IMR-90 (cell line): ENCODE measurements around the gene WDR74. TPM values are rescaled to one million over a fixed set of nuclear protein-coding genes. Genes with fewer than 3 reads are reported as not detected.

ENCODE experiments used
- ATAC-seq: fragments of 200-7000 bp; cut with Tn5 transposase; 2 replicates; pipeline ENCODE4 v1.9.1; 2020; ENCODE audit warnings: low read depth, mild to moderate bottlenecking, moderate library complexity
- BruUV-seq: library from RNA; stranded (reverse); fragments of 400-500 nt; replicated peaks from 2 replicates; lab custom pipeline; 2021; lab: Mats Ljungman, UMichigan
- CTCF ChIA-PET: fragments of 300-600 bp; formaldehyde crosslinking; extraction: SDS; loops from one replicate; lab custom pipeline; 2021; ENCODE audit warnings: antibody characterized with exemption; lab: Yijun Ruan, JAX
- POLR2A ChIA-PET: fragments of 300-600 bp; sonication (Branson Sonifier 250); formaldehyde crosslinking; loops from one replicate; lab custom pipeline; 2022; ENCODE audit warnings: antibody characterized with exemption; ENCODE audit not compliant: unreplicated experiment; lab: Charles Lee
- DNase-seq: peaks from one replicate; pipeline ENCODE4 v3.0.0; 2013
- H2AFZ ChIP-seq: replicated peaks from 2 replicates; pipeline ENCODE3; 2013; ENCODE audit warnings: low read length, mild to moderate bottlenecking; ENCODE audit not compliant: poor library complexity
- H2AK5ac ChIP-seq: 2 replicates; pipeline ENCODE4 v1.6.1; 2013; ENCODE audit warnings: low read depth, low read length, inconsistent platforms
- H2AK9ac ChIP-seq: replicated peaks from 2 replicates; pipeline ENCODE3; 2013; ENCODE audit warnings: mild to moderate bottlenecking, low read depth, low read length, moderate library complexity; ENCODE audit not compliant: poor library complexity
- H2BK120ac ChIP-seq: 2 replicates; pipeline ENCODE4 v1.6.1; 2013; ENCODE audit warnings: low read depth, low read length, inconsistent platforms
- H2BK15ac ChIP-seq: 3 replicates; pipeline ENCODE4 v1.6.1; 2013; ENCODE audit warnings: low read depth, low read length, inconsistent platforms
- H2BK20ac ChIP-seq: 2 replicates; pipeline ENCODE4 v1.6.1; 2013; ENCODE audit warnings: low read depth, mild to moderate bottlenecking, inconsistent platforms, low read length, moderate library complexity
- H2BK5ac ChIP-seq: 2 replicates; pipeline ENCODE4 v1.6.1; 2013; ENCODE audit warnings: mild to moderate bottlenecking, low read depth, low read length, inconsistent platforms; ENCODE audit not compliant: poor library complexity, severe bottlenecking
- H3K14ac ChIP-seq: replicated peaks from 2 replicates; pipeline ENCODE4 v1.6.1; 2013; ENCODE audit warnings: low read depth, low read length, inconsistent platforms
- H3K18ac ChIP-seq: 2 replicates; pipeline ENCODE4 v1.6.1; 2013; ENCODE audit warnings: low read depth, low read length, control low read depth
- H3K23ac ChIP-seq: 2 replicates; pipeline ENCODE4 v1.6.1; 2013; ENCODE audit warnings: low read depth, low read length, inconsistent platforms
- H3K27ac ChIP-seq: 2 replicates; pipeline ENCODE4 v1.5.1; 2013; ENCODE audit warnings: mild to moderate bottlenecking, control low read depth, low read length; ENCODE audit not compliant: insufficient read depth
- H3K27me3 ChIP-seq: 2 replicates; pipeline ENCODE4 v1.6.1; 2013; ENCODE audit warnings: low read length; ENCODE audit not compliant: control insufficient read depth, insufficient read depth
- H3K36me3 ChIP-seq: 2 replicates; pipeline ENCODE4 v1.6.1; 2013; ENCODE audit warnings: low read length, mixed read lengths; ENCODE audit not compliant: control insufficient read depth, insufficient read depth
- H3K4ac ChIP-seq: 2 replicates; pipeline ENCODE4 v1.6.1; 2013; ENCODE audit warnings: low read depth, low read length, inconsistent platforms
- H3K4me1 ChIP-seq: 2 replicates; pipeline ENCODE4 v1.6.1; 2013; ENCODE audit warnings: low read length, mixed read lengths; ENCODE audit not compliant: control insufficient read depth, insufficient read depth
- H3K4me2 ChIP-seq: 2 replicates; pipeline ENCODE4 v1.6.1; 2013; ENCODE audit warnings: low read depth, mild to moderate bottlenecking, control low read depth, low read length, moderate library complexity
- H3K4me3 ChIP-seq: 2 replicates; pipeline ENCODE4 v1.5.1; 2013; ENCODE audit warnings: low read depth, mild to moderate bottlenecking, control low read depth, low read length, moderate library complexity; ENCODE audit not compliant: insufficient read depth
- H3K56ac ChIP-seq: 2 replicates; pipeline ENCODE4 v1.6.1; 2013; ENCODE audit warnings: low read length, inconsistent platforms; ENCODE audit not compliant: insufficient read depth; ENCODE audit errors: extremely low read depth
- H3K79me1 ChIP-seq, 2 experiments: 2 replicates each; pipeline ENCODE4 v1.6.1; 2013; ENCODE audit warnings: low read length in 2 of 2, inconsistent platforms in 1 of 2, low read depth in 1 of 2
- H3K9ac ChIP-seq: 2 replicates; pipeline ENCODE4 v1.6.1; 2013; ENCODE audit warnings: low read depth, low read length, control low read depth
- H3K9me1 ChIP-seq: 2 replicates; pipeline ENCODE4 v1.6.1; 2013; ENCODE audit warnings: low read length, inconsistent platforms; ENCODE audit not compliant: insufficient read depth
- H3K9me3 ChIP-seq: 2 replicates; pipeline ENCODE4 v1.6.1; 2013; ENCODE audit warnings: low read length; ENCODE audit not compliant: control insufficient read depth, insufficient read depth
- H4K20me1 ChIP-seq: 2 replicates; pipeline ENCODE4 v1.6.1; 2013; ENCODE audit warnings: low read length, inconsistent platforms; ENCODE audit not compliant: insufficient read depth
- H4K5ac ChIP-seq: 2 replicates; pipeline ENCODE4 v1.6.1; 2013; ENCODE audit warnings: mild to moderate bottlenecking, low read depth, low read length, control low read depth
- H4K8ac ChIP-seq, 2 experiments: 2 replicates each; pipeline ENCODE4 v1.6.1; 2013; ENCODE audit warnings: low read depth in 2 of 2, low read length in 2 of 2, control low read depth in 1 of 2, inconsistent platforms in 1 of 2
- H4K91ac ChIP-seq: 2 replicates; pipeline ENCODE4 v1.6.1; 2013; ENCODE audit warnings: low read depth, low read length, inconsistent platforms; ENCODE audit not compliant: insufficient read depth
- BHLHE40 ChIP-seq: fragments of 150-350 bp; IDR thresholded peaks from 2 replicates; pipeline ENCODE4 v1.6.1; 2016; ENCODE audit warnings: mild to moderate bottlenecking, low read depth, low read length
- ELK1 ChIP-seq: fragments of 150-350 bp; IDR thresholded peaks from 2 replicates; pipeline ENCODE4 v1.6.1; 2016; ENCODE audit warnings: low read depth, mild to moderate bottlenecking, low read length, moderate library complexity, borderline replicate concordance
- FOS ChIP-seq: fragments of 150-350 bp; IDR thresholded peaks from 2 replicates; pipeline ENCODE4 v1.6.1; 2016; ENCODE audit warnings: low read depth, low read length
- MAZ ChIP-seq: IDR thresholded peaks from 2 replicates; pipeline ENCODE4 v1.6.1; 2012; ENCODE audit warnings: low read depth, mild to moderate bottlenecking, low read length, improper control_type of control experiment, moderate library complexity, borderline replicate concordance
- MXI1 ChIP-seq: IDR thresholded peaks from 2 replicates; pipeline ENCODE4 v1.6.1; 2012; ENCODE audit warnings: low read depth, mild to moderate bottlenecking, low read length, moderate library complexity, borderline replicate concordance
- POLR2A ChIP-seq: IDR thresholded peaks from 2 replicates; pipeline ENCODE4 v1.6.1; 2012; ENCODE audit warnings: mild to moderate bottlenecking, low read depth, low read length
- RCOR1 ChIP-seq: IDR thresholded peaks from 2 replicates; pipeline ENCODE4 v1.6.1; 2012; ENCODE audit warnings: mild to moderate bottlenecking, low read length, improper control_type of control experiment; ENCODE audit not compliant: insufficient replicate concordance
- RFX5 ChIP-seq: IDR thresholded peaks from 2 replicates; pipeline ENCODE4 v1.8.0; 2012; ENCODE audit warnings: low read depth, mild to moderate bottlenecking, low read length, moderate library complexity
- SMC3 ChIP-seq: fragments of 150-350 bp; IDR thresholded peaks from 2 replicates; pipeline ENCODE4 v1.6.1; 2016; ENCODE audit warnings: low read depth, mild to moderate bottlenecking, antibody characterized with exemption, low read length, moderate library complexity
- USF2 ChIP-seq: fragments of 150-350 bp; IDR thresholded peaks from 2 replicates; pipeline ENCODE4 v1.6.1; 2017; ENCODE audit warnings: mild to moderate bottlenecking, antibody characterized with exemption, low read length, low read depth
- WGBS, 2 experiments: methylation state at CpG; one replicate each; pipeline versions ENCODE4 v1.1.5 to v1.1.7; 2013; ENCODE audit warnings: missing lambda C conversion rate in 2 of 2; ENCODE audit not compliant: insufficient read length in 1 of 2; ENCODE audit errors: extremely low coverage in 2 of 2; 5-methylcytosine and 5-hydroxymethylcytosine counted together
- dilution Hi-C: fragments of 300-500 bp; cut with HindIII; formaldehyde crosslinking; loops from one replicate; pipeline ENCODE4 v1.14.3; 2018; ENCODE audit warnings: low sequenced_read_pairs; ENCODE audit not compliant: unreplicated experiment
- in situ Hi-C: fragments of 300-500 bp; cut with MboI; formaldehyde crosslinking; loops from 3 replicates; pipeline ENCODE4 v1.14.3; 2019; ENCODE audit warnings: low sequenced_read_pairs, inconsistent platforms, mixed read lengths
- intact Hi-C: fragments of 100-400 bp; cut with micrococcal nuclease; formaldehyde crosslinking; loops from 2 replicates; pipeline ENCODE4 v1.10.0; 2022
- polyA plus RNA-seq, 3 experiments: library from polyadenylated mRNA; depleted of rRNA; stranded (reverse); fragments of >200 nt; gene quantifications; 2 replicates each; pipeline ENCODE4 v1.2.3, GENCODE V29; 2012; ENCODE audit warnings: low replicate concordance in 1 of 3
- total RNA-seq: library from RNA; depleted of rRNA; stranded (reverse); fragments of >200 nt; gene quantifications from 2 replicates; pipeline ENCODE4 v1.2.3, GENCODE V29; 2012

The WDR74 gene
- total and polyA plus RNA-seq, 2 of the 4 experiments (the other 2 are of a cell fraction), result 38.4 to 44.3 TPM

GRCh38 chr11:62850911-62851806, 11.8 kb upstream of the WDR74 start (continued):
- TF ChIP-seq ELK1, result no peak

DNA sequence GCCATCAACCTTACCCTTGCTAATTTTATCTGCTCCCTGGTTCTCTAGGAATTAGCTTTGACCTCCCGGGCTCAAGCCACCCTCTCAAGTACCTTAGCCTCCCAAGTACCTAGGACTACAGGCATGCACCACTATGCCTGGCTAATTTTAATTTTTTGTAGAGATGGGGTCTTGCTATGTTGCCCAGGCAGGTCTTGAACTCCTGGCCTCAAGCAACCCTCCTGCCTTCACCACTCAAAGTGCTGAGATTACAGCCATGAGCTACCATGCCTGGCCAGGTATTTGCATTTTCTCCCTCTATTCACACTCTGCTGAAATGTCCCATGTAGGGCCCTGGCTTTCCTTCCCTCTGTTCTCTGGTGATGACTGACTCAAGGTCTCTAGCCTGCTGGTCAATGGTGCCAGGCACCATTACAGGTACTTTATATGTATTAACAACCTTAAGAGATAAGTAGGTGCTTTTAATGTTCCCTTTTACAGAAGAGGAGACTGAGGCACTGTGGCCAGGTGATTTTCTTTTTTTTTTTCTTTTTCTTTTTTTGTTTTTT, 8.5 kb upstream of the WDR74 start:
- Histone ChIP-seq H2BK5ac (no peak overlapping the region), H2AK5ac (no peak overlapping the region), H3K4me1 (no peaks in the 10 kb centered on the region), H3K4me2 (no peak overlapping the region), H4K5ac (no peak overlapping the region), H3K79me1 (peaks cover 2 to 13% of the 10 kb centered on the region in 2 experiments), H3K27me3 (no peaks in the 10 kb centered on the region), H3K14ac (no peak overlapping the region), H3K9me1 (no peaks in the 10 kb centered on the region), H3K4me3 (no peak overlapping the region), H3K9ac (no peak overlapping the region), H3K27ac (no peak overlapping the region), H4K20me1 (peaks cover 13% of the 10 kb centered on the region), H2AK9ac (no peak overlapping the region), H2BK15ac (no peak overlapping the region), H4K91ac (no peak overlapping the region), H3K23ac (no peak overlapping the region), H3K9me3 (no peaks in the 10 kb centered on the region), H2BK120ac (no peak overlapping the region), H3K4ac (no peak overlapping the region), H3K36me3 (peaks cover 14% of the 10 kb centered on the region), H3K18ac (no peak overlapping the region), H4K8ac (no peak overlapping the region), H2BK20ac (no peak overlapping the region), H3K56ac (no peak overlapping the region), H2AFZ (no peak overlapping the region)
- WGBS, 2 experiments, result no CpG with 5 or more reads among the region's 1 CpG
- POLR2A ChIA-PET, result no interaction called here
- no peak for ATAC-seq
- dilution Hi-C loops (no loop called here), intact Hi-C loops (no loop called here), in situ Hi-C loops (no loop called here)
- no TSS peak for BruUV-seq
- DNase-seq, result no peak
- CTCF ChIA-PET, result no interaction called here
- TF ChIP-seq ELK1 (no peak), MXI1 (no peak), RCOR1 (no peak), SMC3 (no peak), FOS (no peak), BHLHE40 (no peak), POLR2A (no peak), USF2 (no peak), RFX5 (no peak), MAZ (no peak)
